IPS-15b (cell line): ENCODE data around the gene LBR.

ENCODE experiments used
- H3K27me3 ChIP-seq: one replicate; pipeline ENCODE4 v1.6.1; 2013; ENCODE audit warnings: low read length; ENCODE audit not compliant: control insufficient read depth, insufficient read depth
- H3K36me3 ChIP-seq: one replicate; pipeline ENCODE4 v1.6.1; 2013; ENCODE audit warnings: low read length; ENCODE audit not compliant: control insufficient read depth, insufficient read depth
- H3K4me1 ChIP-seq: one replicate; pipeline ENCODE4 v1.6.1; 2013; ENCODE audit warnings: mild to moderate bottlenecking, low read length; ENCODE audit not compliant: control insufficient read depth, insufficient read depth
- H3K4me3 ChIP-seq: one replicate; pipeline ENCODE4 v1.5.1; 2013; ENCODE audit warnings: low read depth, low read length
- H3K9ac ChIP-seq: one replicate; pipeline ENCODE4 v1.6.1; 2013; ENCODE audit warnings: low read depth, mild to moderate bottlenecking, low read length
- H3K9me3 ChIP-seq: one replicate; pipeline ENCODE4 v1.6.1; 2013; ENCODE audit warnings: mild to moderate bottlenecking, low read length; ENCODE audit not compliant: control insufficient read depth, insufficient read depth

LBR gene

GRCh38 chr1:225461533-225462428 is 33.9 kb upstream of the LBR start:
- H3K9ac ChIP-seq: no peak overlapping the region

GRCh38 chr1:225460737-225461532 is 33.1 kb upstream of the LBR start:
- H3K27me3 ChIP-seq: no peaks in the 10 kb centered on the region
- H3K4me1 ChIP-seq: peaks cover 19% of the 10 kb centered on the region
- H3K4me3 ChIP-seq: no peak overlapping the region
- H3K9ac ChIP-seq: no peak overlapping the region
- no peaks in the 10 kb centered on the region for H3K36me3 ChIP-seq
- no peaks in the 10 kb centered on the region for H3K9me3 ChIP-seq

More at GRCh38 chr1:225461533-225462428, 33.9 kb upstream of the LBR start:
- Histone ChIP-seq H3K4me1 (peaks cover 19% of the 10 kb centered on the region), H3K9me3 (no peaks in the 10 kb centered on the region), H3K36me3 (no peaks in the 10 kb centered on the region), H3K27me3 (no peaks in the 10 kb centered on the region), H3K4me3 (no peak overlapping the region)

GRCh38 chr1:225460021-225460736 is 32.3 kb upstream of the LBR start:
- Histone ChIP-seq H3K9ac (no peak overlapping the region), H3K9me3 (no peaks in the 10 kb centered on the region), H3K4me3 (no peak overlapping the region), H3K4me1 (peaks cover 15% of the 10 kb centered on the region), H3K36me3 (no peaks in the 10 kb centered on the region), H3K27me3 (no peaks in the 10 kb centered on the region)

GRCh38 chr1:225458222-225458631 is 30.4 kb upstream of the LBR start:
- H3K4me1 ChIP-seq: peaks cover 4% of the 10 kb centered on the region
- H3K27me3 ChIP-seq: no peaks in the 10 kb centered on the region
- H3K36me3 ChIP-seq: no peaks in the 10 kb centered on the region
- H3K4me3 ChIP-seq: no peak overlapping the region
- H3K9ac ChIP-seq: no peak overlapping the region
- H3K9me3 ChIP-seq: no peaks in the 10 kb centered on the region

GRCh38 chr1:225454733-225455132 is 26.9 kb upstream of the LBR start:
- H3K36me3 ChIP-seq: no peaks in the 10 kb centered on the region
- H3K27me3 ChIP-seq: no peaks in the 10 kb centered on the region
- no peak overlapping the region for H3K4me3 ChIP-seq
- no peaks in the 10 kb centered on the region for H3K4me1 ChIP-seq
- no peaks in the 10 kb centered on the region for H3K9me3 ChIP-seq
- H3K9ac ChIP-seq: no peak overlapping the region

GRCh38 chr1:225453797-225454648 is 26.2 kb upstream of the LBR start:
- Histone ChIP-seq H3K9ac (no peak overlapping the region), H3K4me1 (no peaks in the 10 kb centered on the region), H3K4me3 (no peak overlapping the region), H3K9me3 (no peaks in the 10 kb centered on the region), H3K36me3 (no peaks in the 10 kb centered on the region), H3K27me3 (no peaks in the 10 kb centered on the region)

- H3K9me3 ChIP-seq: no peaks in the 10 kb centered on the region
- H3K4me3 ChIP-seq: no peak overlapping the region
- no peaks in the 10 kb centered on the region for H3K4me1 ChIP-seq
- no peaks in the 10 kb centered on the region for H3K36me3 ChIP-seq
- H3K9ac ChIP-seq: no peak overlapping the region
- no peaks in the 10 kb centered on the region for H3K27me3 ChIP-seq
These were observed 24.1 kb upstream of the LBR start for GRCh38 chr1:225451840-225452515.

- Histone ChIP-seq H3K4me1 (no peaks in the 10 kb centered on the region), H3K9me3 (no peaks in the 10 kb centered on the region)
These were observed 23.5 kb upstream of the LBR start for GRCh38 chr1:225451340-225451739.

GRCh38 chr1:225450491-225451191 is 22.8 kb upstream of the LBR start:
- no peaks in the 10 kb centered on the region for H3K36me3 ChIP-seq
- H3K4me3 ChIP-seq: no peak overlapping the region
- H3K9ac ChIP-seq: no peak overlapping the region
- H3K4me1 ChIP-seq: no peaks in the 10 kb centered on the region
- no peaks in the 10 kb centered on the region for H3K27me3 ChIP-seq
- H3K9me3 ChIP-seq: no peaks in the 10 kb centered on the region

More at GRCh38 chr1:225451340-225451739, 23.5 kb upstream of the LBR start:
- H3K9ac ChIP-seq: no peak overlapping the region
- H3K27me3 ChIP-seq: no peaks in the 10 kb centered on the region
- H3K36me3 ChIP-seq: no peaks in the 10 kb centered on the region
- H3K4me3 ChIP-seq: no peak overlapping the region

GRCh38 chr1:225449774-225450173 is 21.9 kb upstream of the LBR start:
- Histone ChIP-seq H3K4me3 (no peak overlapping the region), H3K27me3 (no peaks in the 10 kb centered on the region), H3K9me3 (no peaks in the 10 kb centered on the region), H3K9ac (no peak overlapping the region), H3K4me1 (no peaks in the 10 kb centered on the region), H3K36me3 (no peaks in the 10 kb centered on the region)
